GM23338 (cell line): ENCODE measurements around the gene METTL22.

ENCODE experiments used
- EZH2 ChIP-seq: fragments of 200-600 bp; sonication (generic); IDR thresholded peaks from one replicate; pipeline ENCODE4 v1.8.0; 2017; ENCODE audit warnings: antibody characterized with exemption, mild to moderate bottlenecking, low read depth; ENCODE audit not compliant: unreplicated experiment
- POLR2AphosphoS5 ChIP-seq: IDR thresholded peaks from 2 replicates; pipeline ENCODE4 v1.6.1; 2016; ENCODE audit warnings: antibody characterized with exemption, low read depth
- STAT1 ChIP-seq: IDR thresholded peaks from one replicate; pipeline ENCODE4 v1.6.1; 2016; ENCODE audit warnings: antibody characterized with exemption; ENCODE audit not compliant: unreplicated experiment
- TF ChIP-seq, protein P1 (sequence below), 2 experiments: fragments of 200-600 bp in 1 of 2; sonication (generic) in 1 of 2; conservative IDR thresholded peaks; 2 replicates each; pipeline versions ENCODE4 v1.5.1 to v1.6.1; 2016 to 2017; ENCODE audit warnings: antibody characterized with exemption in 2 of 2, low read depth in 2 of 2, mild to moderate bottlenecking in 2 of 2, moderate library complexity in 1 of 2

DNA sequence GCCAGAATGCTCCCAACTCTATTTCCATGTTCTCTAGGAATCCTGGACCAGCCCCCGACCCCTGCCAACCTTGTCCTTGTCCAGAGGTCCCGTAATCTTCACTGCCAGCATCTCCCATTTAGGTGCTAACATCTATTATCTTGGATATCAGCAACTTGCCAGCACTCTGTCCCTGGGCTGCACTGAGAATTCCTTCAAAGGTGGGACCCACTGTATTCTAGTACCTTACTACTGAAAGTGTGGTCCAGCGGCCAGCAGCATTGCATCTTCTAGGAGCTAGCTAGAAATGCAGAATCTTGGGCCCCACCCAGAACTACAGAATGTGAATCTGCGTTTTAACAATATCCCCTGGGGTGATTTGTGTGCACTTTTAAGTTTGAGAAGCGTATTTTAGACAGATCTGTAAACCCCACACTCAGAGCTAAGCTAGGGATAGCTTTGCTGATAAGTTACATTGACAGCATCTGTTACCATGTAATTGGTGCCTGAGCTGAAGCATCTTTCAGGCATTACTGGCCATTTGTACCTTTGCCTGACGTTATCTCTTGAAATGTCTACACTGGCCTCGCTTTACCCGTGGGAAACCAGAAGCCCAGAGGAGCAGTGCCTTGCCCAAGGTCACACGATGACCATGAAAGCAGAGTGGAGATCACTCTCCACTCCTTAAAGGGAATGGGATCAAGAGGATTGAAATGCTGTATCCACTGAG, 61.2 kb downstream of the METTL22 start:
- TF ChIP-seq EZH2 (no peak), STAT1 (no peak), POLR2AphosphoS5 (no peak)
- TF ChIP-seq, protein P1, sequence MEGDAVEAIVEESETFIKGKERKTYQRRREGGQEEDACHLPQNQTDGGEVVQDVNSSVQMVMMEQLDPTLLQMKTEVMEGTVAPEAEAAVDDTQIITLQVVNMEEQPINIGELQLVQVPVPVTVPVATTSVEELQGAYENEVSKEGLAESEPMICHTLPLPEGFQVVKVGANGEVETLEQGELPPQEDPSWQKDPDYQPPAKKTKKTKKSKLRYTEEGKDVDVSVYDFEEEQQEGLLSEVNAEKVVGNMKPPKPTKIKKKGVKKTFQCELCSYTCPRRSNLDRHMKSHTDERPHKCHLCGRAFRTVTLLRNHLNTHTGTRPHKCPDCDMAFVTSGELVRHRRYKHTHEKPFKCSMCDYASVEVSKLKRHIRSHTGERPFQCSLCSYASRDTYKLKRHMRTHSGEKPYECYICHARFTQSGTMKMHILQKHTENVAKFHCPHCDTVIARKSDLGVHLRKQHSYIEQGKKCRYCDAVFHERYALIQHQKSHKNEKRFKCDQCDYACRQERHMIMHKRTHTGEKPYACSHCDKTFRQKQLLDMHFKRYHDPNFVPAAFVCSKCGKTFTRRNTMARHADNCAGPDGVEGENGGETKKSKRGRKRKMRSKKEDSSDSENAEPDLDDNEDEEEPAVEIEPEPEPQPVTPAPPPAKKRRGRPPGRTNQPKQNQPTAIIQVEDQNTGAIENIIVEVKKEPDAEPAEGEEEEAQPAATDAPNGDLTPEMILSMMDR (conservative IDR thresholded peaks at IDR 0.05; ENCODE audit: low read depth in 2 of 2) = no peak
